ENCODE data around the gene ARMC5. TPM values are rescaled to one million over a fixed set of nuclear protein-coding genes. Genes with fewer than 3 reads are reported as not detected.
"Not testable (repeated sequence)": the region's sequence is repeated elsewhere in the genome, so short reads cannot be mapped to it uniquely, and the experiment has no call there.

Gene ARMC5
- total RNA-seq, 4 donors from 2014 or later = 6.6 to 11.6 (median 9.1) TPM

DNA sequence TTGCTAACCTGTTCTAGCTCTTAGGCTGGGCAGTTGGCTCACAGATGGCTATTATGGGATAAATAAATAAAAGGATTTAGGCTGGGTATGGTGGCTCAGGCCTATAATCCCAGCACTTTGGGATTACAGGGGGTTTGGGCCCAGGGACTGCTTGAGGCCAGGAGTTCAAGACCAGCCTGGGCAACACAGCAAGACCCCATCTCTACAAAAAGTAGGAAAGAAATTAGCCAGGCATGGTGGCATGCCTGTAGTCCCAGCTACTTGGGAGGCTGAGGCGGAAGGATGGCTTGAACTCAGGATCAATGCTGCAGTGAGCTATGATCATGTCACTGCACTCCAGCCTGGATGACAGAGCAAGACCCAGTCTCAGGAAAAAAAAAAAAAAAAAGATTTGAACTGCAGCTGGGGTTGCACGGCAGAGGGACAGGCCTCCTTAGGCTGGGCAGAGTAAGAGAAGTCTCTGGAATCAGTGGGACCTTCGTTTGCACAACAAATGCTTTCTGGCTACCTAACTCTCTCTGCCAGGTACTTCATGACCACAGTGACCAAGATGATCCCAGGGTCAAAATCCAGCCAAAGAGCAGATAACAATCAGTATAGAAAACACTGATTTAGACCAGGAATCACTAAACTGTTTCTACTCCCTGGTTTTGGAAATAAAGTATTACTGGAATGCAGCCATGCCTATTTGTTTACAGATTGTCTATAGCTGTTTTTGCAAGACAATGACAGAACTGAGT is 42.1 kb downstream of the ARMC5 start:
- H3K9me3 ChIP-seq = no peaks in the 10 kb centered on the region
- no peak overlapping the region for H3K27ac ChIP-seq
- H3K36me3 ChIP-seq = peaks cover 0 to 62% (median 4%) of the 10 kb centered on the region in 3 donors
- no peak for DNase-seq (ENCODE audit: low spot score in 2 of 2)
- 63 to 67% methylated on average over 3 of the region's 3 CpGs for WGBS, 2 donors
- no peak overlapping the region for H3K4me3 ChIP-seq
- peaks cover 0 to 40% (median under 1%) of the 10 kb centered on the region in 4 donors for H3K4me1 ChIP-seq
- no peaks in the 10 kb centered on the region for H3K27me3 ChIP-seq
- TF ChIP-seq EP300 (IDR thresholded peaks at IDR 0.05) (no peak), POLR2A (IDR thresholded peaks at IDR 0.05) (no peak)
- TF ChIP-seq, protein P1, sequence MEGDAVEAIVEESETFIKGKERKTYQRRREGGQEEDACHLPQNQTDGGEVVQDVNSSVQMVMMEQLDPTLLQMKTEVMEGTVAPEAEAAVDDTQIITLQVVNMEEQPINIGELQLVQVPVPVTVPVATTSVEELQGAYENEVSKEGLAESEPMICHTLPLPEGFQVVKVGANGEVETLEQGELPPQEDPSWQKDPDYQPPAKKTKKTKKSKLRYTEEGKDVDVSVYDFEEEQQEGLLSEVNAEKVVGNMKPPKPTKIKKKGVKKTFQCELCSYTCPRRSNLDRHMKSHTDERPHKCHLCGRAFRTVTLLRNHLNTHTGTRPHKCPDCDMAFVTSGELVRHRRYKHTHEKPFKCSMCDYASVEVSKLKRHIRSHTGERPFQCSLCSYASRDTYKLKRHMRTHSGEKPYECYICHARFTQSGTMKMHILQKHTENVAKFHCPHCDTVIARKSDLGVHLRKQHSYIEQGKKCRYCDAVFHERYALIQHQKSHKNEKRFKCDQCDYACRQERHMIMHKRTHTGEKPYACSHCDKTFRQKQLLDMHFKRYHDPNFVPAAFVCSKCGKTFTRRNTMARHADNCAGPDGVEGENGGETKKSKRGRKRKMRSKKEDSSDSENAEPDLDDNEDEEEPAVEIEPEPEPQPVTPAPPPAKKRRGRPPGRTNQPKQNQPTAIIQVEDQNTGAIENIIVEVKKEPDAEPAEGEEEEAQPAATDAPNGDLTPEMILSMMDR (IDR thresholded peaks at IDR 0.05) = no peak

- Histone ChIP-seq H3K27me3 (no peaks in the 10 kb centered on the region), H3K4me3 (no peak overlapping the region), H3K9me3 (no peaks in the 10 kb centered on the region), H3K36me3 (peaks cover 0 to 57% (median 0%) of the 10 kb centered on the region in 3 donors), H3K4me1 (peaks cover 0 to 45% (median 6%) of the 10 kb centered on the region in 4 donors), H3K27ac (no peak overlapping the region)
- WGBS, 2 donors = 56 to 76% methylated on average over 4 of the region's 4 CpGs
- no peak for TF ChIP-seq POLR2A (IDR thresholded peaks at IDR 0.05)
- no peak for DNase-seq (ENCODE audit: low spot score in 2 of 2)
Measured at GRCh38 chr16:31501966-31502348, 42.7 kb downstream of the ARMC5 start.

DNA sequence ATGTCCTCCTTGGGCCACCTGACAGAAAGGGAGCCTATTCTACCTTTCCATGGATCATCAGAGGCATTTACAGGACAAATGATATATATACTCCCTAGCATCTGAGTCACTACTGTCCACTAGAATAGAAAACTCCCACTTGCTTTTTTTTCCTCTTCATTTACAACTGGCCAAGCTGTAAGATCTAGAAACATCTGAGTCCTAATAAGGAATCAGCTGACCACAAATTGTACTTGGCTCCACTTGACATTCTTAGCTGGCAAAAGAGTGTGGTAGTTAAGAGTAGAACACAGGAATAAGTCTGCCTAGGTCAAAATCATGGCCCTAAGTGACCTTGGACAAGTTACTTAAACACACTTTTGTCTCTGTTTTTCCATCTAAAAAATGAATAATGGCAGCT is 43.7 kb downstream of the ARMC5 start:
- H3K4me1 ChIP-seq = peaks cover 0 to 53% (median 14%) of the 10 kb centered on the region in 4 donors
- TF ChIP-seq, protein P1 (IDR thresholded peaks at IDR 0.05) = no peak
- TF ChIP-seq POLR2A (IDR thresholded peaks at IDR 0.05) (no peak), EP300 (IDR thresholded peaks at IDR 0.05) (no peak)
- no peaks in the 10 kb centered on the region for H3K9me3 ChIP-seq
- H3K36me3 ChIP-seq = peaks cover 0 to 47% (median 0%) of the 10 kb centered on the region in 3 donors
- no peak overlapping the region for H3K27ac ChIP-seq
- H3K4me3 ChIP-seq = no peak overlapping the region
- H3K27me3 ChIP-seq = no peaks in the 10 kb centered on the region
- DNase-seq (ENCODE audit: low spot score in 2 of 2) = no peak

DNA sequence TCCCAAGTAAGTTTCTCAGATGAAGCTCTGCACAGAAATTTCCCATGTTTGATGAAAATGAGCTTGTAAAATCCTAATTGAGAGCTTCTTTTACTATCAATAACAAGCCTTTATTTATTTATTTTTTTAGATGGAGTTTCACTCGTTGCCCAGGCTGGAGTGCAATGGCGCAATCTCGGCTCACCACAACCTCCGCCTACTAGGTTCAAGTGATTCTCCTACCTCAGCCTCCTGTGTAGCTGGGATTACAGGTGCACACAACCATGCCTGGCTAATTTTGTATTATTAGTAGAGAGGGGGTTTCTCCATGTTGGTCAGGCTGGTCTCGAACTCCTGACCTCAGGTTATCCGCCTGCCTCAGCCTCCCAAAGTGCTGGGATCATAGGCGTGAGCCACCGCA is 44.3 kb downstream of the ARMC5 start:
- peaks cover 0 to 41% (median 0%) of the 10 kb centered on the region in 3 donors for H3K36me3 ChIP-seq
- DNase-seq (ENCODE audit: low spot score in 2 of 2); H3K9me3 ChIP-seq; H3K4me3 ChIP-seq; H3K27ac ChIP-seq; H3K27me3 ChIP-seq: not testable (repeated sequence)
- 86 to 92% methylated on average over 8 of the region's 8 CpGs for WGBS, 2 donors
- H3K4me1 ChIP-seq = peaks cover 0 to 53% (median 14%) of the 10 kb centered on the region in 4 donors

DNA sequence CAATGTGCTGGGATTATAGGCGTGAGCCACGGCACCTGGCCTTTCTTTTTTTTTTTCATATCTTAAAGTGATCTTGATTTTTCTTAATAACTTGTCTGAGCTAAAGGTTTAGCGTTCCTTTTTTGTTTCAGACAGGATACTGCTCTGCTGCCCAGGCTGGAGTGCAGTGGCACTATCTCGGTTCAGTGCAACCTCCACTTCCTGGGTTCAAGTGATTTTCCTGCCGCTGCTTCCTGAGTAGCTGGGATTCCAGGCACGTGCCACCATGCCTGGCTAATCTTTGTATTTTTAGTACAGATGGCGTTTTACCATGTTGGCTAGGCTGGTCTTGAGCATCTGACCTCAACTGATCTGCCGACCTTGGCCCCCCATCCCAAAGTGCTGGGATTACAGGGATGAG is 44.9 kb downstream of the ARMC5 start:
- TF ChIP-seq POLR2A (IDR thresholded peaks at IDR 0.05) (no peak), EP300 (IDR thresholded peaks at IDR 0.05) (no peak)
- TF ChIP-seq, protein P1 (IDR thresholded peaks at IDR 0.05) = no peak
- Histone ChIP-seq H3K27me3 (no peaks in the 10 kb centered on the region), H3K36me3 (peaks cover 0 to 35% (median 0%) of the 10 kb centered on the region in 3 donors), H3K27ac (no peak overlapping the region), H3K4me1 (peaks cover 0 to 57% (median 14%) of the 10 kb centered on the region in 4 donors), H3K4me3 (no peak overlapping the region), H3K9me3 (no peaks in the 10 kb centered on the region)
- 68 to 77% methylated on average over 8 of the region's 8 CpGs for WGBS, 2 donors
- no peak for DNase-seq (ENCODE audit: low spot score in 2 of 2)

GRCh38 chr16:31505483-31505882 is 46.2 kb downstream of the ARMC5 start:
- Histone ChIP-seq H3K27ac (no peak overlapping the region), H3K4me3 (no peak overlapping the region), H3K9me3 (no peaks in the 10 kb centered on the region), H3K4me1 (peaks cover 0 to 70% (median 23%) of the 10 kb centered on the region in 4 donors), H3K27me3 (no peaks in the 10 kb centered on the region), H3K36me3 (peaks cover 0 to 22% (median 0%) of the 10 kb centered on the region in 3 donors)
- TF ChIP-seq, protein P1 (IDR thresholded peaks at IDR 0.05) = no peak
- TF ChIP-seq POLR2A (IDR thresholded peaks at IDR 0.05) = no peak
- TF ChIP-seq EP300 (IDR thresholded peaks at IDR 0.05) = no peak
- WGBS, 2 donors = 66 to 69% methylated on average over 4 of the region's 4 CpGs
- DNase-seq (ENCODE audit: low spot score in 2 of 2) = no peak
